Measurements from ENCODE around the gene GNS. TPM values are rescaled to one million over a fixed set of nuclear protein-coding genes. Genes with fewer than 3 reads are reported as not detected.

The GNS gene
- total RNA-seq, 1 experiment from 2014 or later = 26.0 TPM

DNA sequence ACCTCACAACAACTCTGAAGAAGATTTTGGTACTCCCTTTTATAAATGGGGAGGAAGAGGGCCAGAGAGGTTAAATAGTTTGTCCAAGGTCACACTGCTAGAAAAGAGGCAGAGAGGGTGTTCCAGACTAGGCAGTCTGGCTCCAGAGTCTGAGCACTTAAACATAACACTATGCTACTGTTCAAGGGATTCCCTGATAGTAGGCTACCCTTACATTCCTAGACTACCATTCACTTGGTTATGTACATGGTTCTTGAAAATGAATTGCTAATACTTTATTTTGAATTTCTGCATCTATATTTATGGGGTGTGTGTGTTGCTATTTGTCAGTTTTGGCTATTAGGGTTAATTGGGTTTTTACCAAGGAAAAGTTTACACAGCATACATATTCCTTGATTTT is 7.2 kb downstream of the GNS start:
- Histone ChIP-seq H3K14ac (ENCODE audit: insufficient read depth, low read length) (no peak overlapping the region), H2BK15ac (ENCODE audit: low read depth, low read length) (no peak overlapping the region), H3K79me2 (ENCODE audit: insufficient read depth, low read length) (no peaks in the 10 kb centered on the region), H3T11ph (ENCODE audit: low read length) (no peak overlapping the region), H2BK5ac (ENCODE audit: insufficient read length, low read length) (no peak overlapping the region), H4K20me1 (ENCODE audit: control insufficient read depth, insufficient read depth, insufficient read length) (no peaks in the 10 kb centered on the region), H4K8ac (replicated peaks; ENCODE audit: insufficient read length, low read depth, low read length) (no peak overlapping the region), H2AFZ (ENCODE audit: low read length) (no peak overlapping the region), H3K9me3 (ENCODE audit: control insufficient read depth, low read depth, low read length) (no peaks in the 10 kb centered on the region), H3K27me3 (ENCODE audit: insufficient read depth, low read length) (no peaks in the 10 kb centered on the region), H3K9ac (ENCODE audit: extremely low read depth, insufficient read length, low read length) (no peak overlapping the region), H4K91ac (ENCODE audit: insufficient read length, low read depth, low read length) (no peak overlapping the region), H3K79me1 (ENCODE audit: insufficient read depth, low read depth, low read length, poor library complexity, severe bottlenecking) (no peaks in the 10 kb centered on the region), H3K18ac (ENCODE audit: insufficient read length, low read depth, low read length) (no peak overlapping the region), H2BK20ac (ENCODE audit: low read depth, low read length, poor library complexity, severe bottlenecking) (no peak overlapping the region), H2BK120ac (ENCODE audit: low read depth, low read length, poor library complexity, severe bottlenecking) (no peak overlapping the region), H3K23ac (ENCODE audit: insufficient read length, low read depth, low read length) (no peak overlapping the region), H2BK12ac (ENCODE audit: insufficient read length, low read depth, low read length) (no peak overlapping the region), H3K4ac (ENCODE audit: low read depth, low read length) (no peak overlapping the region), H2AK5ac (ENCODE audit: insufficient read length, low read length) (no peak overlapping the region), H3K4me1 (ENCODE audit: insufficient read depth, low read length) (no peaks in the 10 kb centered on the region), H4K5ac (ENCODE audit: insufficient read length, low read depth, low read length) (no peak overlapping the region), H3K56ac (ENCODE audit: insufficient read length, low read depth, low read length) (no peak overlapping the region), H3K4me2 (ENCODE audit: insufficient read depth, insufficient read length, low read length) (no peak overlapping the region), H3K27ac (ENCODE audit: insufficient read length, low read depth, low read length) (no peak overlapping the region), H3K23me2 (ENCODE audit: insufficient read length, low read depth, low read length, poor library complexity, severe bottlenecking) (no peaks in the 10 kb centered on the region)
- peaks cover 0 to 2% of the 10 kb centered on the region in 2 experiments; a peak in 1 of 5 replicates for H3K9me3 Mint-ChIP-seq
- DNase-seq = no peak
- H3K27ac Mint-ChIP-seq = no peak overlapping the region
- no peak overlapping the region for H3K4me3 Mint-ChIP-seq
- no peaks in the 10 kb centered on the region for H3K27me3 Mint-ChIP-seq (ENCODE audit: low read depth)
- no peaks in the 10 kb centered on the region for H3K4me1 Mint-ChIP-seq
- peaks cover 10 to 31% (median 19%) of the 10 kb centered on the region in 3 experiments for H3K36me3 Mint-ChIP-seq (ENCODE audit: insufficient read depth in 1 of 3, low read depth in 3 of 3)
- TF ChIP-seq CTCF (conservative IDR thresholded peaks at IDR 0.05) = no peak
